ENCODE measurements around the gene ELOB.

The ELOB gene

DNA sequence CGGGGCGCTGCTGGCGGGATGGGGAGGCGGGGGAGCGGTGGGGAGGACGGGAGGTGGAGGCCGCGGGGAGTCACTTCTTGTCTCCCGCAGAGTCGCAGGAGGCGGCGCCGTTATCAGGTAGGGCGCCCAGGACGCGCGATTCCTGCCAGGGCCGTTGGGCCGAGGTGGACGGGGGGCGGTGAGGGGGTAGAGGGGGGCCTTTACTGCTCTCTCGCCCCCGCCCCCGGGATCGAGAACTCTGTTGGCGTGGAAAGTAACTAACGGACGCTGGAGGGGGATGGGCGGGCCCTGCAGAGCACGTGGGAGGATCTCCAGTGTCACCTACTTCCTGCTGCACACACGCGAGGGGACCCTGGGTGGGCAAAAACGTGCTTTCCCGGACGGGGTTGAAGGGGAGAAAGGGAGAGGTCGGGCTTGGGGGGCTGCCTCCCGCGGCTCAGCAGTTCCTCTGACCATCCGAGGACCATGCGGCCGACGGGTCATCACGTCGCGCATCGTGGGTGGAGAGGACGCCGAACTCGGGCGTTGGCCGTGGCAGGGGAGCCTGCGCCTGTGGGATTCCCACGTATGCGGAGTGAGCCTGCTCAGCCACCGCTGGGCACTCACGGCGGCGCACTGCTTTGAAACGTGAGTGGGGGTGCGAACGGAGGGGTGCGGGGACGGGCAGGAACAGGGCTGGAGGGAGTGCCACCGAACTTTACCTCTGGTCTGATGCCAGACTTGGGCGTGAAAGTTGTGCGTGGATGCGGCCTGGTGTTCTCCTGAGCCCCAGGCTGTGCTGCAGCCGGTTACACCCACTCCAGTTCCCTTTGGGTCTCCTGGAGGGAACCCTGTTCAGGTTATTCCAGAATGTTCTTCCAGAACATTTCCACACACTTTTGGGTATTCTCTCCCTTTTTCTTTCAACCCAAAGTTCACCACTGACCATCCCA is 40.5 kb upstream of the ELOB start:
- H3K36me3 ChIP-seq (ENCODE audit: insufficient read depth, low read length), result no peaks in the 10 kb centered on the region
- peaks cover 16% of the 10 kb centered on the region for H3K27me3 ChIP-seq (ENCODE audit: insufficient read depth, low read length)
- no peaks in the 10 kb centered on the region for H3K4me1 ChIP-seq (ENCODE audit: insufficient read depth, low read length)
- H2AFZ ChIP-seq (ENCODE audit: low read depth, low read length), result no peak overlapping the region
- no peak overlapping the region for H3K4me3 ChIP-seq (ENCODE audit: low read length)
- no peaks in the 10 kb centered on the region for H3K9me3 ChIP-seq (ENCODE audit: low read length)

DNA sequence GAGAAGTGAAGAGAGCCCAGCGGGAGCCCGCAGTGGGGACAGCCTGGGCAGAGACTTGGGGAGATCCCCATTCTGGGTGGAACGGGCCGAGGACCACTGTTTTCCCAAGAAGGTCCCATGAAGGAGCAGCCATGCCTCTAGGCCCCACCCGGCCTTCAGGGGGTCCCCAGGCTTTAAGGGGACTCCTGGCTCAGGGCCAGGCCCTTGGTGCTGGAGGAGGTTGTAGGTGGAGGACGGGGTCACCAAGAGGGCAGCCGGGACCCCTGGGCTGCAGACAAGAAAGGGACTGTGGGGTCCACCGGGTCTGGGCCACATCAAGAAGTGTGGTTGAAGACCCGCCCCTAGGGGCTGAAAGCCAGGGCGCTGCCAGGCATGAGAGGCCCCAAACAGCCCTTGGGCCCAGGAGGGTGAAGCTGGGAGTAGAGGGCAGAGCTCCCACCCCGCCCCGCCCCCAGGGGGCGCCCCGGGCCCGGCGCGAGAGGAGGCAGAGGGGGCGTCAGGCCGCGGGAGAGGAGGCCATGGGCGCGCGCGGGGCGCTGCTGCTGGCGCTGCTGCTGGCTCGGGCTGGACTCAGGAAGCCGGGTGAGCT is 39.8 kb upstream of the ELOB start, which contains the start of gene PRSS21:
Gene PRSS21 (plus strand): TSS at position 487 of the 589 bp plus-strand sequence. CDS start 32 bp downstream, at position 519.
- Histone ChIP-seq H3K27me3 (ENCODE audit: insufficient read depth, low read length) (peaks cover 22% of the 10 kb centered on the region), H3K9me3 (ENCODE audit: low read length) (no peaks in the 10 kb centered on the region), H3K4me1 (ENCODE audit: insufficient read depth, low read length) (no peaks in the 10 kb centered on the region), H2AFZ (ENCODE audit: low read depth, low read length) (no peak within 1 kb of the TSS), H3K36me3 (ENCODE audit: insufficient read depth, low read length) (no peaks in the 10 kb centered on the region), H3K4me3 (ENCODE audit: low read length) (no peak within 1 kb of the TSS)

DNA sequence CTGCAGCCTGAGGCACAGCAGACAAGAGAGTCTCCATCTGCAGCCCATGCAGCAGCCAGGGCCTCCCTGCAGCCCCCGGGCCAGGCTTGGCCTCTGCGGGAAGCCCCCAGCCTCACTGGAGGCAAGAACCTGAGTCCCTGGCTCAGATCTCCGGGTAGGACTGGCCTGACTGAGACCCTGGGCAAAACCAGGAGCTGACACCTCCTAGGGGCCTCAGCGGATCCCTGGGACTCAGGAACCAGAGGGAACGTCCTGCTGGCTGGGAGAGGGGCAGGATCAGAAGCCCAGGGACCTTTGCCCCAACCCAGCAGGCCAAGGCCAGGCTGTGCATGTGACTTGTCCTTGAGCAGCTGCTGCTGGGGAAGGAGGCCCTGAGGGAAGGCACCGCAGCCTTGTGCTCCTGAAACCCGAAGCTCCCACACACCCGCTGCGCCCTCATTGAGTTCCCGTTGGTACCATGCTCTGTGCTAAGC is 38.3 kb upstream of the ELOB start:
- H3K27me3 ChIP-seq (ENCODE audit: insufficient read depth, low read length), result peaks cover 23% of the 10 kb centered on the region
- no peaks in the 10 kb centered on the region for H3K4me1 ChIP-seq (ENCODE audit: insufficient read depth, low read length)
- no peaks in the 10 kb centered on the region for H3K36me3 ChIP-seq (ENCODE audit: insufficient read depth, low read length)

DNA sequence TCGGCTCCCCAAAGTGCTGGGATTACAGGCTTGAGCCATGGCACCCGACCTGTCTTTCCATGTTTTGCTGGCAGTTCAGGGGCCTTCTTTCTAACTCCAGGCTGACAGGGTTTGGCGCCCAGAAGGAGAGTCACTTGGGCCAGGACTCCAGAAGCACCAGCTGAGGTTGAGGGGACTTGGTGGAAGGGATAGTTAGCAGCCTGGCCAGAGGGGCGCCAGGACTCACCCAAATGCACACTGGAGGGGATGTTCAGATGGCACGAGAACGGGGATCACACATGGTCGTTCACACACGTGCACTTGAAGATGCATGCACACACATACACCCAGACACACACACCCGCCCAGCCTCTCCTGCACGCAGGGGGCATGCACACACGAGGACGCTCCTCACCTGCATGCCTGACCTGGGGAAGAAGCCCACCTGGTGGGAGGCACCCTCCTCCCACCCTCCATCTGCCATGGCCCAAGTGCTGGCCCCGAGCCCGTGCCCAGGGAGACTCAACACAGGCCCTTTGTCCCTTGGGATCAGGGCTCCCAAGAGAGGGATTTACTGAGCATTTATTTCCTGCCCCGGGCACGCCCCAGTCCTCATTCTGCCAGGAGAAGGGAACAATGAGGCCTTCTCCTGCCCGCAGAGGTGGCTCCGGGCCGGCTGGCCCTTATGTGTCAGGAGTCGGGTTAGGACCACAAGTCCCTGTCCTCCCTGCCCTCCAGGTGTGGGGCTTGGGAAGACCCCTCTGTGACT is 37.6 kb upstream of the ELOB start:
- no peaks in the 10 kb centered on the region for H3K9me3 ChIP-seq (ENCODE audit: low read length)
- no peak overlapping the region for H2AFZ ChIP-seq (ENCODE audit: low read depth, low read length)
- no peaks in the 10 kb centered on the region for H3K36me3 ChIP-seq (ENCODE audit: insufficient read depth, low read length)
- H3K27me3 ChIP-seq (ENCODE audit: insufficient read depth, low read length), result peaks cover 19% of the 10 kb centered on the region
- no peak overlapping the region for H3K4me3 ChIP-seq (ENCODE audit: low read length)
- no peaks in the 10 kb centered on the region for H3K4me1 ChIP-seq (ENCODE audit: insufficient read depth, low read length)

More for the DNA sequence above, 38.3 kb upstream of the ELOB start:
- Histone ChIP-seq H2AFZ (ENCODE audit: low read depth, low read length) (no peak overlapping the region), H3K4me3 (ENCODE audit: low read length) (no peak overlapping the region), H3K9me3 (ENCODE audit: low read length) (no peaks in the 10 kb centered on the region)

DNA sequence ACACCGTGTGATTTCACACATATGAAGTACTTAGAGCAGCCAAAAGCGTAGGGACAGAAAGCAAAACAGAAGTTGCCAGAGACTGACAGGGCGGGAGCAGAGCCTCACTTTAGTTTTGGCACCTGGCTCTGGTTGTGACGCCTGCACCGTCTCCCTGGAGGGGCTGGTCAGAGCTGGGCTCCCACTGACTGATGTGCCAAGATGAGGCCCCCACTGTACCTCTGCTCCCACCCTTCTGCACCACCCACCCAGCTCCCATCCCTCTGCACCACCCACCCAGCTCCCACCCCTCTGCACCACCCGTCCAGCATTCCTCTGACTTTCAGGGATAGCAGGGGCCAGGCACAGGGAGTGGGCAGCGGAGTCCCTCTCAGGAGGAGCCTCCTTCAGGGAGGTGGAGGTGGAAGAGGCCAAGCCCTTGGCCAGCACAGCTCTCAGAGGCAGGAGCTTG is 36.7 kb upstream of the ELOB start:
- H2AFZ ChIP-seq (ENCODE audit: low read depth, low read length), result no peak overlapping the region
- peaks cover 19% of the 10 kb centered on the region for H3K27me3 ChIP-seq (ENCODE audit: insufficient read depth, low read length)
- H3K9me3 ChIP-seq (ENCODE audit: low read length), result no peaks in the 10 kb centered on the region
- H3K36me3 ChIP-seq (ENCODE audit: insufficient read depth, low read length), result no peaks in the 10 kb centered on the region
- H3K4me1 ChIP-seq (ENCODE audit: insufficient read depth, low read length), result no peaks in the 10 kb centered on the region
- H3K4me3 ChIP-seq (ENCODE audit: low read length), result no peak overlapping the region

DNA sequence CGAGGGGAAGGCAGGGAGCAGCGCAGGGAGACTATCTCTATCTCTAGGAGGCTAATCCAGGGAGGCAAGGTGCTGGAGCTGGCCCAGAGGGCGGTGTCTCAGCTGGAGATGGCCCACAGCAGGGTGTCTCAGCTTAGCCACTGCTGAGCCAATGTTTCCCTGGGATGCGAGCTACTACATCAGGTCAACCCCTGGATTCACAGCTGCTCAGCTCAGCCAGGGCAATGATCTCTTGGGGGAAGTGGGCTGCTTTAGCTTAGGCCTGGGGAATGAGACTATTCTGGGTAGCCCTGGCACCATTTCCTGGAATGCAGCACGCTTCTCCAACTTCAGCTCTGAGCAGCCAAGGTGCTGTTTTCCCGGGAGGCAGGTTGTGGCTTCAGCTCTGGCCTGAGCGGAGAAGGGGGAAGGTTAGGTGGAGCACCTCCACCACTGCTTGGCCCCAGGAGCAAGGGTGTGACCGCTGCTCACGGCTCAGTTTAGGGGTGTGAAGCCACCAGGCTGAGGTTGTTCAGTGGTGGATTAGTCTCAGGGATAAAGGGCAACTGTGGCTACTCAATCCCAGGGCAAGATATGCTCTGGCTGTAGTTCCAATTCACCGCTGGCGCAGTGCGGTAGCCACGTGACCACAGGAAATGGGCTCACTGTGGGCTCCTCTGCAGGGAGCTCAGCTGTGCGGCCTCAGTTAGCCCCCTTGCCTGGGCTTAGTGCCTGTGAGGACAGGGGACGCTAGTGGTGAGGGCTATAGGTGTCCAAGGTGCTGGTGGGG is 34.8 kb upstream of the ELOB start:
- no peaks in the 10 kb centered on the region for H3K4me1 ChIP-seq (ENCODE audit: insufficient read depth, low read length)
- H3K27me3 ChIP-seq (ENCODE audit: insufficient read depth, low read length), result peaks cover 14% of the 10 kb centered on the region
- no peaks in the 10 kb centered on the region for H3K36me3 ChIP-seq (ENCODE audit: insufficient read depth, low read length)
- no peaks in the 10 kb centered on the region for H3K9me3 ChIP-seq (ENCODE audit: low read length)
- H2AFZ ChIP-seq (ENCODE audit: low read depth, low read length), result no peak overlapping the region
- H3K4me3 ChIP-seq (ENCODE audit: low read length), result no peak overlapping the region

DNA sequence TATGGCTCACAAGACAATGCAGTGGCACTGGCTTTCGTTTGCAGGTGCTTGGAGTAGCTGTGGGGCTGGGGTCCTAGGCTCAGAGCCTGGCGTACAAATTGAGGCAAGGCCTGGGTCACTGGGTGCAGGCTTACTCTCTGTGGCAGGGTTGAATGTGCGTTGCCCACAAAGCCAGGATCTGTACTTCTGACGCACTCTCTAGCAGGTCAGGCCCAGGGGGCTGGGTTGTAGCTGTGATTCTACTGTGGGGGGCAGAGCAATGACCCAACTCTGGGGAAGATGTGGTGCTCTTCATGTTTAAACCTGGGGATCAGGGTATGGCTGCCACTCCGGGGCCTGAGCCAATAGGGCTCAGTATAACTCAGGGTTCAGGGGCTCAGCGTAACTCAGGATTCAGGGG is 33.6 kb upstream of the ELOB start:
- Histone ChIP-seq H3K9me3 (ENCODE audit: low read length) (no peaks in the 10 kb centered on the region), H3K27me3 (ENCODE audit: insufficient read depth, low read length) (peaks cover 14% of the 10 kb centered on the region), H2AFZ (ENCODE audit: low read depth, low read length) (no peak overlapping the region), H3K4me3 (ENCODE audit: low read length) (no peak overlapping the region), H3K4me1 (ENCODE audit: insufficient read depth, low read length) (no peaks in the 10 kb centered on the region), H3K36me3 (ENCODE audit: insufficient read depth, low read length) (no peaks in the 10 kb centered on the region)

DNA sequence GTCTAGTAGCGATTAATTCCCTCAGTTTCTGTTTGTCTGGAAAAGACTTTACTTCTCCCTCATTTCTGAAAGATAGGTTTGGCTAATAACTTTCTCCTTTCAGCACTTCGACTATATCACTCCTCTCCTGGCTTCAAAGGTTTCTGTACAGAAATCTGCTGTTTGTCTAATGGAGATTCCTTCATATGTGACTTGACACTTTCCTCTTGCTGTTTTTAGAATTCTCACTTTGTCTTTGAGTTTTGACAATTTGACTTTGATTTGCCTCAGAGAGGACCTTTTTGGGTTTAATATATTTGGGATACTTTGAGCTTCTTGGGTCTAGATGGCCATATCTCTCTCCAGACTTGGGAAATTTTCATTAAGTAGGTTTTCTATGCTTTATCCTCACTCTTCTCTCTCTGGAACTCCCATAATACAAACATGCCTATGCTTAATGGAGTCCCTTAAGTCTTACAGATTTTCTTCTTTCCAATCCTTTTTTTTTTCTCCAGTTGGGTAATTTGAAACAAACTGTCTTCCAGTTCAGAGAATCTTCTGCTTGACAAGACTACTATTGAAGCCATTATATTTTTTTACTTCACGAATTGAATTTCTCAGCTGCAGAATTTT is 32.2 kb upstream of the ELOB start:
- no peak overlapping the region for H2AFZ ChIP-seq (ENCODE audit: low read depth, low read length)
- no peak overlapping the region for H3K4me3 ChIP-seq (ENCODE audit: low read length)
- peaks cover 11% of the 10 kb centered on the region for H3K27me3 ChIP-seq (ENCODE audit: insufficient read depth, low read length)
- no peaks in the 10 kb centered on the region for H3K36me3 ChIP-seq (ENCODE audit: insufficient read depth, low read length)
- peaks cover 2% of the 10 kb centered on the region for H3K9me3 ChIP-seq (ENCODE audit: low read length)
- H3K4me1 ChIP-seq (ENCODE audit: insufficient read depth, low read length), result no peaks in the 10 kb centered on the region

DNA sequence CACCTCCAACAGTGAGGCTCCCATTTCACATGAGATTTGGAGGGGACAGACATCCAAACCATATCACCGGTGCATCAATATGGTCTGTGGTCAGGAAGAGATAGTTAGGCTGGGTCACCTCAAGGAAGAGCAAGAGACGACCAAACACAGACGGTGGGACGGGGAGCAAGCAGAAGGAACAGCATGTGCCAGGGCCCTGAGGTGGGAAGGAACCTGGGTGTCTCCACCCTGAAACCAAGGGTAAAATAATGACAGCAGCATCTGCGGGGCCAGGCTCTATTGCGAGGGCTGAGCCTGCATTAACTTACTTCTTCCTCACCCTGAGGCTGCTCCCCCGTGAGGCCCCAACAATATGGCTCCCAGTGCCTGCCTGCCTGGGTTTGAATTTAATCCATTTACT is 31.1 kb upstream of the ELOB start:
- H3K4me1 ChIP-seq (ENCODE audit: insufficient read depth, low read length), result no peaks in the 10 kb centered on the region
- no peaks in the 10 kb centered on the region for H3K36me3 ChIP-seq (ENCODE audit: insufficient read depth, low read length)
- peaks cover 6% of the 10 kb centered on the region for H3K9me3 ChIP-seq (ENCODE audit: low read length)
- H3K27me3 ChIP-seq (ENCODE audit: insufficient read depth, low read length), result peaks cover 11% of the 10 kb centered on the region
- no peak overlapping the region for H2AFZ ChIP-seq (ENCODE audit: low read depth, low read length)
- no peak overlapping the region for H3K4me3 ChIP-seq (ENCODE audit: low read length)

DNA sequence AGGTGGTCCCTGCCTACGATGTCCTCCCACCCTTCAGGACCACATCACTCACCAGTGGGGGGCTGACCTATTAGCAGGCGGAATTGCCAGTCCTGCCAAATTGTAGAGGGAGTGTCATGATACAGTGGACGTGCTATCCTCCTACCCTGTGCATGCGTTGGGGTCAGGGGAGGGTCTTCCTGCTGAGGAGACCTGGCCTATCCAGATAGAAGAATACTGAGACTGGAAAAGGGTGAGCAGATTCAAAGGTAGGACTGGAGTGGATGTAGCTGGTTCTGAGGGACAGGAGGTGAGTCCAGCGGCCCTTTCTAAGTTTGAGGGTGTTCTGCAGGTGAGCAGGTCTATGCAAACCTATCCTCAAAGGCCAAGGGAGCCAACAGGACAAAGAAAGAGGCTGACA is 29.2 kb upstream of the ELOB start:
- H3K9me3 ChIP-seq (ENCODE audit: low read length), result peaks cover 6% of the 10 kb centered on the region
- no peak overlapping the region for H2AFZ ChIP-seq (ENCODE audit: low read depth, low read length)
- H3K4me1 ChIP-seq (ENCODE audit: insufficient read depth, low read length), result no peaks in the 10 kb centered on the region
- no peak overlapping the region for H3K4me3 ChIP-seq (ENCODE audit: low read length)
- H3K36me3 ChIP-seq (ENCODE audit: insufficient read depth, low read length), result no peaks in the 10 kb centered on the region
- H3K27me3 ChIP-seq (ENCODE audit: insufficient read depth, low read length), result no peaks in the 10 kb centered on the region

DNA sequence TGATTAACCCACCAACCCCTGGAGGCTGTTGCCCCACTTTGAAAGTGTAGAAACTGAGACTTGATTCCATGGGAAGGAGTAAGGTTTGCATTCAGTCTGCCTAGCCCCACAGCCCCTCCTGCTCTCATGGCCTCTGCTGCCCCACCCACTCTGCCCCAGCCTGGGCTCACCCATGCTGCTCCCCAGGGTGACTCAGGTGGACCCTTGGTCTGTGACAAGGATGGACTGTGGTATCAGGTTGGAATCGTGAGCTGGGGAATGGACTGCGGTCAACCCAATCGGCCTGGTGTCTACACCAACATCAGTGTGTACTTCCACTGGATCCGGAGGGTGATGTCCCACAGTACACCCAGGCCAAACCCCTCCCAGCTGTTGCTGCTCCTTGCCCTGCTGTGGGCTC is 27.6 kb upstream of the ELOB start:
- no peaks in the 10 kb centered on the region for H3K4me1 ChIP-seq (ENCODE audit: insufficient read depth, low read length)
- no peak overlapping the region for H3K4me3 ChIP-seq (ENCODE audit: low read length)
- no peaks in the 10 kb centered on the region for H3K27me3 ChIP-seq (ENCODE audit: insufficient read depth, low read length)
- H2AFZ ChIP-seq (ENCODE audit: low read depth, low read length), result no peak overlapping the region
- H3K9me3 ChIP-seq (ENCODE audit: low read length), result peaks cover 6% of the 10 kb centered on the region
- no peaks in the 10 kb centered on the region for H3K36me3 ChIP-seq (ENCODE audit: insufficient read depth, low read length)

DNA sequence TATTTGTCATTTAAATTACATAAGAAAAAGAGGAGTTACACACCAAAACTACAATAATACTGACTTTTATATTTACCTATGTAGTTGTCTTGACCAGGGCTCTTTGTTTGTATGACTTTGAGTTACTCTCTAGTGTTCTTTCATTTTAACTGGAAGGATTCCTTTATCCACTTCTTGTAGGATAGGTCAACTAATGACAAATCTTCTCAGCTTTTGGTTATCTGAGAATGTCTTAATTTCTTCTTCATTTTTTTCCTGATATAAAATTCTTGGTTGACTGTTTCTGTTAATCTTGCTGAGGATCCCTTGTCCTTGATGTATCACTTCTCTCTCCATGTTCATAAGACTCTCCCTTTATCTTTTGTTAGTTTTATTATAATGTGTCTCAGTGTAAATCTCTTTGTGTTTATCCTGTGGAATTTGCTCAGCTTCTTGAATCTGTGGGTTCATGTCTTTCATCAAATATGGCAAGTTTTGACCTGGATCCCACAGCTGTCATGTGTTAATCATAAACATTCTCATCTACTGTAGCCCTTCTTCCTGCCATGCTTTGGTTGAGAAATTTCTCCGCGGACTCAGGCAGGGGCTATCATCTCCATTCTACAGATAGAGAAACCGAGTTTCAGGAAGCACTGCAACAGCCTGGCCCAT is 26.6 kb upstream of the ELOB start:
- Histone ChIP-seq H3K4me3 (ENCODE audit: low read length) (no peak overlapping the region), H3K27me3 (ENCODE audit: insufficient read depth, low read length) (no peaks in the 10 kb centered on the region), H3K9me3 (ENCODE audit: low read length) (peaks cover 6% of the 10 kb centered on the region), H3K4me1 (ENCODE audit: insufficient read depth, low read length) (no peaks in the 10 kb centered on the region), H3K36me3 (ENCODE audit: insufficient read depth, low read length) (no peaks in the 10 kb centered on the region), H2AFZ (ENCODE audit: low read depth, low read length) (no peak overlapping the region)

All from neuron (in vitro differentiated cells).